Common myeloid progenitor, CD34-positive (primary cell): ENCODE measurements around the gene POU6F2.

Experiments used
- CTCF ChIA-PET: fragments of 350-600 bp; sonication (Branson Sonifier 250); formaldehyde crosslinking; loops from one replicate; lab custom pipeline; 2021; ENCODE audit warnings: antibody characterized with exemption; lab: Charles Lee
- POLR2A ChIA-PET: fragments of 350-600 bp; sonication (Branson Sonifier 250); formaldehyde crosslinking; loops from one replicate; lab custom pipeline; 2021; ENCODE audit warnings: antibody characterized with exemption; lab: Charles Lee
- DNase-seq, 3 donors: peaks; one replicate each; pipeline versions ENCODE4 v3.0.0 to v3.0.0-alpha.2; 2013
- H3K27ac ChIP-seq, 2 experiments: 1 replicate in 1 of 2; 2 replicates in 1 of 2; pipeline ENCODE4 v1.7.0; 2013; ENCODE audit warnings: inconsistent platforms in 2 of 2, low read length in 2 of 2, mild to moderate bottlenecking in 2 of 2, low read depth in 1 of 2, moderate library complexity in 1 of 2; ENCODE audit not compliant: severe bottlenecking in 2 of 2, insufficient read depth in 1 of 2, poor library complexity in 1 of 2
- H3K27me3 ChIP-seq, 5 experiments: replicated peaks in 2 of 5; 1 replicate in 3 of 5; 2 replicates in 2 of 5; pipeline versions ENCODE4 v1.6.1 to v1.7.0; 2013; ENCODE audit warnings: low read length in 4 of 5, mild to moderate bottlenecking in 2 of 5, moderate library complexity in 2 of 5, inconsistent platforms in 1 of 5; ENCODE audit not compliant: insufficient read depth in 5 of 5, control insufficient read depth in 4 of 5
- H3K36me3 ChIP-seq, 4 experiments: 1 replicate in 2 of 4; 2 replicates in 2 of 4; pipeline versions ENCODE4 v1.6.1 to v1.7.0; 2013; ENCODE audit warnings: low read length in 3 of 4, control low read depth in 1 of 4, mild to moderate bottlenecking in 1 of 4; ENCODE audit not compliant: control insufficient read depth in 4 of 4, insufficient read depth in 4 of 4
- H3K4me1 ChIP-seq, 4 experiments: 1 replicate in 3 of 4; 2 replicates in 1 of 4; pipeline versions ENCODE4 v1.6.1 to v1.7.1; 2013; ENCODE audit warnings: low read length in 3 of 4, mild to moderate bottlenecking in 3 of 4, control low read depth in 1 of 4, inconsistent platforms in 1 of 4, moderate library complexity in 1 of 4; ENCODE audit not compliant: control insufficient read depth in 4 of 4, insufficient read depth in 4 of 4; ENCODE audit errors: control extremely low read depth in 1 of 4
- H3K4me3 ChIP-seq, 7 experiments: 1 replicate in 4 of 7; 2 replicates in 3 of 7; pipeline versions ENCODE4 v1.5.1 to v1.7.0; 2013; ENCODE audit warnings: mild to moderate bottlenecking in 7 of 7, low read length in 6 of 7, moderate library complexity in 6 of 7, inconsistent platforms in 2 of 7, low read depth in 2 of 7, control low read depth in 1 of 7; ENCODE audit not compliant: insufficient read depth in 4 of 7, control insufficient read depth in 1 of 7; ENCODE audit errors: extremely low read depth in 1 of 7
- H3K9me3 ChIP-seq, 5 experiments: 1 replicate in 4 of 5; 2 replicates in 1 of 5; pipeline versions ENCODE4 v1.6.1 to v1.7.1; 2013; ENCODE audit warnings: low read length in 4 of 5, mild to moderate bottlenecking in 2 of 5, inconsistent platforms in 1 of 5, low read depth in 1 of 5, moderate library complexity in 1 of 5; ENCODE audit not compliant: control insufficient read depth in 4 of 5, insufficient read depth in 2 of 5; ENCODE audit errors: control extremely low read depth in 1 of 5
- WGBS: methylation state at CpG from one replicate; pipeline ENCODE4 v1.1.5; 2013; ENCODE audit not compliant: insufficient coverage; 5-methylcytosine and 5-hydroxymethylcytosine counted together

Gene POU6F2

GRCh38 chr7:39313376-39313775, 335.7 kb downstream of the POU6F2 start:
- ChIA-PET POLR2A (no interaction called here), CTCF (no interaction called here)
- H3K9me3 ChIP-seq, result no peaks in the 10 kb centered on the region
- H3K27me3 ChIP-seq, result peaks cover 0 to 5% (median 3%) of the 10 kb centered on the region in 5 experiments
- H3K36me3 ChIP-seq, result no peaks in the 10 kb centered on the region
- H3K27ac ChIP-seq, result no peak overlapping the region
- WGBS, result no CpG with 5 or more reads among the region's 4 CpGs
- peaks cover 0 to 3% (median 0%) of the 10 kb centered on the region in 4 experiments for H3K4me1 ChIP-seq
- H3K4me3 ChIP-seq, result no peak overlapping the region
- DNase-seq, result no peak

GRCh38 chr7:39313974-39314373, 336.3 kb downstream of the POU6F2 start:
- H3K4me1 ChIP-seq, result no peaks in the 10 kb centered on the region
- H3K4me3 ChIP-seq, result no peak overlapping the region
- POLR2A ChIA-PET, result no interaction called here
- H3K9me3 ChIP-seq, result no peaks in the 10 kb centered on the region
- H3K36me3 ChIP-seq, result no peaks in the 10 kb centered on the region
- H3K27ac ChIP-seq, result no peak overlapping the region
- DNase-seq, result no peak
- peaks cover 0 to 5% (median 3%) of the 10 kb centered on the region in 5 experiments for H3K27me3 ChIP-seq
- CTCF ChIA-PET, result no interaction called here
- 84% methylated on average over 6 of the region's 6 CpGs for WGBS

GRCh38 chr7:39317107-39317506, 339.4 kb downstream of the POU6F2 start:
- no peak for DNase-seq

GRCh38 chr7:39317896-39318295, 340.2 kb downstream of the POU6F2 start:
- ChIA-PET CTCF (no interaction called here), POLR2A (no interaction called here)
- Histone ChIP-seq H3K9me3 (no peaks in the 10 kb centered on the region), H3K27me3 (peaks cover 0 to 5% (median 2%) of the 10 kb centered on the region in 5 experiments), H3K4me1 (no peaks in the 10 kb centered on the region), H3K27ac (no peak overlapping the region), H3K36me3 (no peaks in the 10 kb centered on the region), H3K4me3 (no peak overlapping the region)
- no peak for DNase-seq
- WGBS, result 92% methylated on average over 4 of the region's 5 CpGs

More at GRCh38 chr7:39317107-39317506, 339.4 kb downstream of the POU6F2 start:
- no peaks in the 10 kb centered on the region for H3K4me1 ChIP-seq
- H3K4me3 ChIP-seq, result no peak overlapping the region
- no peaks in the 10 kb centered on the region for H3K9me3 ChIP-seq
- ChIA-PET CTCF (no interaction called here), POLR2A (no interaction called here)
- no peaks in the 10 kb centered on the region for H3K36me3 ChIP-seq
- peaks cover 0 to 5% (median 3%) of the 10 kb centered on the region in 5 experiments for H3K27me3 ChIP-seq
- no peak overlapping the region for H3K27ac ChIP-seq
- 79% methylated on average over 5 of the region's 5 CpGs for WGBS

- 57% methylated on average over 3 of the region's 3 CpGs for WGBS
- Histone ChIP-seq H3K36me3 (no peaks in the 10 kb centered on the region), H3K4me1 (no peaks in the 10 kb centered on the region), H3K4me3 (no peak overlapping the region), H3K27ac (no peak overlapping the region), H3K9me3 (no peaks in the 10 kb centered on the region), H3K27me3 (no peaks in the 10 kb centered on the region)
- CTCF ChIA-PET, result no interaction called here
- no peak for DNase-seq
- POLR2A ChIA-PET, result no interaction called here
Measured at GRCh38 chr7:39321245-39321644, 343.5 kb downstream of the POU6F2 start.

GRCh38 chr7:39321909-39322498, 344.3 kb downstream of the POU6F2 start:
- Histone ChIP-seq H3K9me3 (no peaks in the 10 kb centered on the region), H3K4me3 (no peak overlapping the region)

GRCh38 chr7:39324139-39324760, 346.5 kb downstream of the POU6F2 start:
- ChIA-PET CTCF (no interaction called here), POLR2A (no interaction called here)
- DNase-seq, result no peak
- no peak overlapping the region for H3K27ac ChIP-seq
- H3K4me1 ChIP-seq, result no peaks in the 10 kb centered on the region
- peaks cover 0 to 2% (median 0%) of the 10 kb centered on the region in 5 experiments for H3K27me3 ChIP-seq
- no peaks in the 10 kb centered on the region for H3K9me3 ChIP-seq
- H3K36me3 ChIP-seq, result no peaks in the 10 kb centered on the region
- no peak overlapping the region for H3K4me3 ChIP-seq
- 83% methylated on average over 1 of the region's 4 CpGs for WGBS

More at GRCh38 chr7:39321909-39322498, 344.3 kb downstream of the POU6F2 start:
- H3K36me3 ChIP-seq, result no peaks in the 10 kb centered on the region
- no peaks in the 10 kb centered on the region for H3K4me1 ChIP-seq
- no peak for DNase-seq
- H3K27ac ChIP-seq, result no peak overlapping the region
- 99% methylated on average over 6 of the region's 8 CpGs for WGBS
- peaks cover 0 to 2% (median 0%) of the 10 kb centered on the region in 5 experiments for H3K27me3 ChIP-seq
- ChIA-PET CTCF (no interaction called here), POLR2A (no interaction called here)
